A549 (cell line): ENCODE measurements around the gene PLCB2.

Experiments
- CBX8 ChIP-seq: fragments of 200-600 bp; sonication (generic); IDR thresholded peaks from 2 replicates; pipeline ENCODE4 v1.6.1; 2016
- CEBPB ChIP-seq, 2 experiments: fragments of >200 bp in 1 of 2; sonication (Bioruptor Twin) in 1 of 2; formaldehyde crosslinking in 1 of 2; IDR thresholded peaks; 2 replicates each; pipeline ENCODE4 v1.6.1; 2012 to 2016
- EP300 ChIP-seq, 2 experiments: fragments of >200 bp; sonication (Bioruptor Twin); formaldehyde crosslinking; IDR thresholded peaks; 2 replicates in 1 of 2; 3 replicates in 1 of 2; pipeline ENCODE4 v1.6.1; 2016 to 2017
- ESRRA ChIP-seq: fragments of 150-350 bp; IDR thresholded peaks from 2 replicates; pipeline ENCODE4 v1.6.1; 2014; ENCODE audit warnings: mild to moderate bottlenecking, low read length, borderline replicate concordance
- JUN ChIP-seq, 2 experiments: fragments of >200 bp; sonication (Bioruptor Twin); formaldehyde crosslinking; IDR thresholded peaks; 2 replicates in 1 of 2; 3 replicates in 1 of 2; pipeline ENCODE4 v1.6.1; 2016 to 2017
- MAFK ChIP-seq: fragments of 450-650 bp; IDR thresholded peaks from 2 replicates; pipeline ENCODE4 v1.6.1; 2014; ENCODE audit not compliant: partially characterized antibody
- MAZ ChIP-seq: fragments of 150-350 bp; IDR thresholded peaks from 2 replicates; pipeline ENCODE4 v1.6.1; 2014; ENCODE audit warnings: antibody characterized with exemption, low read depth, low read length, borderline replicate concordance
- POLR2A ChIP-seq: IDR thresholded peaks from 2 replicates; pipeline ENCODE4 v1.6.1; 2012; ENCODE audit warnings: mild to moderate bottlenecking, low read length
- RCOR1 ChIP-seq: fragments of 150-350 bp; IDR thresholded peaks from 2 replicates; pipeline ENCODE4 v1.6.1; 2014; ENCODE audit warnings: antibody characterized with exemption, low read length, low read depth
- SMC3 ChIP-seq: fragments of >200 bp; sonication (Bioruptor Twin); formaldehyde crosslinking; IDR thresholded peaks from 3 replicates; pipeline ENCODE4 v1.6.1; 2018; ENCODE audit warnings: inconsistent platforms
- TF ChIP-seq, protein P1 (sequence below): fragments of >200 bp; sonication (Bioruptor Twin); formaldehyde crosslinking; IDR thresholded peaks from 3 replicates; pipeline ENCODE4 v1.5.1; 2016
- TF ChIP-seq, protein P2 (sequence below): fragments of >200 bp; sonication (Bioruptor Twin); formaldehyde crosslinking; IDR thresholded peaks from 3 replicates; pipeline ENCODE4 v1.6.1; 2016
- TF ChIP-seq, protein P3 (sequence below): fragments of 250-450 bp; sonication (Bioruptor Pico); IDR thresholded peaks from 2 replicates; pipeline ENCODE4 v1.5.0; 2020; ENCODE audit warnings: low read depth, mild to moderate bottlenecking, moderate library complexity
- TF ChIP-seq, protein P4 (sequence below): fragments of >200 bp; sonication (Bioruptor Twin); formaldehyde crosslinking; IDR thresholded peaks from 2 replicates; pipeline ENCODE4 v1.6.1; 2016

DNA sequence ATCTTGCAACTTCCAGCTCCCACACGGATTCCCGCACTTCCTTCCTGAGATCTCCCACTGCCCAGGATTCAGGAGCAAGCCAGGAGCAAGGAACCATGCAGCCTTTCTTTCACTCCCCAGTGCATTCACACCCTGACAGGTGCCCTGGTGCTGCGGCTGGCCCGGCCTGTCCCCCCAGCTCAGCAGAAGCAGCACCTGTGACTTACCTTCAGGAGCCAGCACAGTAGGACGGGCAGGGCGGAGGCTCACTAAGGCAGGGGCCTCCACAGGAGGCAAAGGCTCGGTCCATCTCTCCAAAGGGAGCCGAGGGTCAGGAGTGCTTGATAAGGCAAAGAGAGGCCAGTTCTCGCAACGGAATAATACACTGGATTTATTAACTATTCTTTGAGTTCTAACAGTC lies 29.7 kb downstream of the PLCB2 start:
- TF ChIP-seq, protein P1, sequence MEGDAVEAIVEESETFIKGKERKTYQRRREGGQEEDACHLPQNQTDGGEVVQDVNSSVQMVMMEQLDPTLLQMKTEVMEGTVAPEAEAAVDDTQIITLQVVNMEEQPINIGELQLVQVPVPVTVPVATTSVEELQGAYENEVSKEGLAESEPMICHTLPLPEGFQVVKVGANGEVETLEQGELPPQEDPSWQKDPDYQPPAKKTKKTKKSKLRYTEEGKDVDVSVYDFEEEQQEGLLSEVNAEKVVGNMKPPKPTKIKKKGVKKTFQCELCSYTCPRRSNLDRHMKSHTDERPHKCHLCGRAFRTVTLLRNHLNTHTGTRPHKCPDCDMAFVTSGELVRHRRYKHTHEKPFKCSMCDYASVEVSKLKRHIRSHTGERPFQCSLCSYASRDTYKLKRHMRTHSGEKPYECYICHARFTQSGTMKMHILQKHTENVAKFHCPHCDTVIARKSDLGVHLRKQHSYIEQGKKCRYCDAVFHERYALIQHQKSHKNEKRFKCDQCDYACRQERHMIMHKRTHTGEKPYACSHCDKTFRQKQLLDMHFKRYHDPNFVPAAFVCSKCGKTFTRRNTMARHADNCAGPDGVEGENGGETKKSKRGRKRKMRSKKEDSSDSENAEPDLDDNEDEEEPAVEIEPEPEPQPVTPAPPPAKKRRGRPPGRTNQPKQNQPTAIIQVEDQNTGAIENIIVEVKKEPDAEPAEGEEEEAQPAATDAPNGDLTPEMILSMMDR = no peak
- TF ChIP-seq MAFK (no peak), POLR2A (no peak), SMC3 (no peak), CBX8 (no peak), CEBPB (IDR thresholded peaks at IDR 0.05) (no peak), EP300 (IDR thresholded peaks at IDR 0.05) (no peak), JUN (IDR thresholded peaks at IDR 0.05) (no peak), MAZ (no peak), RCOR1 (no peak), ESRRA (no peak)
- TF ChIP-seq, protein P2, sequence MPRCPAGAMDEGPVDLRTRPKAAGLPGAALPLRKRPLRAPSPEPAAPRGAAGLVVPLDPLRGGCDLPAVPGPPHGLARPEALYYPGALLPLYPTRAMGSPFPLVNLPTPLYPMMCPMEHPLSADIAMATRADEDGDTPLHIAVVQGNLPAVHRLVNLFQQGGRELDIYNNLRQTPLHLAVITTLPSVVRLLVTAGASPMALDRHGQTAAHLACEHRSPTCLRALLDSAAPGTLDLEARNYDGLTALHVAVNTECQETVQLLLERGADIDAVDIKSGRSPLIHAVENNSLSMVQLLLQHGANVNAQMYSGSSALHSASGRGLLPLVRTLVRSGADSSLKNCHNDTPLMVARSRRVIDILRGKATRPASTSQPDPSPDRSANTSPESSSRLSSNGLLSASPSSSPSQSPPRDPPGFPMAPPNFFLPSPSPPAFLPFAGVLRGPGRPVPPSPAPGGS = no peak
- TF ChIP-seq, protein P3, sequence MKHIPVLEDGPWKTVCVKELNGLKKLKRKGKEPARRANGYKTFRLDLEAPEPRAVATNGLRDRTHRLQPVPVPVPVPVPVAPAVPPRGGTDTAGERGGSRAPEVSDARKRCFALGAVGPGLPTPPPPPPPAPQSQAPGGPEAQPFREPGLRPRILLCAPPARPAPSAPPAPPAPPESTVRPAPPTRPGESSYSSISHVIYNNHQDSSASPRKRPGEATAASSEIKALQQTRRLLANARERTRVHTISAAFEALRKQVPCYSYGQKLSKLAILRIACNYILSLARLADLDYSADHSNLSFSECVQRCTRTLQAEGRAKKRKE (CRISPR knock-in tag) = no peak
- TF ChIP-seq, protein P4, sequence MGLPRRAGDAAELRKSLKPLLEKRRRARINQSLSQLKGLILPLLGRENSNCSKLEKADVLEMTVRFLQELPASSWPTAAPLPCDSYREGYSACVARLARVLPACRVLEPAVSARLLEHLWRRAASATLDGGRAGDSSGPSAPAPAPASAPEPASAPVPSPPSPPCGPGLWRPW = no peak
